ENCODE results near the gene SHOC2. TPM values are rescaled to one million over a fixed set of nuclear protein-coding genes. Genes with fewer than 3 reads are reported as not detected.

Gene SHOC2
- total and polyA plus RNA-seq, 2 of the 8 experiments (the other 6 are each of a cell fraction or from before 2014, with no cell fraction given) = 7.6 to 28.2 TPM

GRCh38 chr10:110903280-110904278, 15.8 kb upstream of the SHOC2 start (continued):
- TF ChIP-seq E2F6 (IDR thresholded peaks at IDR 0.05) = no peak
- TF ChIP-seq TBP (IDR thresholded peaks at IDR 0.05; ENCODE audit: low read depth, low read length) = no peak
- TF ChIP-seq TEAD4 (IDR thresholded peaks at IDR 0.05; ENCODE audit: low read depth, low read length) = no peak
- TF ChIP-seq CHD2 (IDR thresholded peaks at IDR 0.05; ENCODE audit: low read length) = no peak
- no peak for TF ChIP-seq PHF8 (conservative IDR thresholded peaks at IDR 0.05; ENCODE audit: low read depth, low read length)
- TF ChIP-seq RNF2 (IDR thresholded peaks at IDR 0.05; ENCODE audit: borderline replicate concordance, low read depth, low read length, missing control alignments, poor library complexity, severe bottlenecking) = no peak
- no peak for TF ChIP-seq MAFK (IDR thresholded peaks at IDR 0.05; ENCODE audit: low read depth, low read length)
- TF ChIP-seq USF2 (IDR thresholded peaks at IDR 0.05; ENCODE audit: low read length) = no peak

Measured in H1 (cell line).